ENCODE results near the gene LYPLAL1. TPM values are rescaled to one million over a fixed set of nuclear protein-coding genes. Genes with fewer than 3 reads are reported as not detected.

The LYPLAL1 gene
- total and polyA plus RNA-seq, 9 of the 15 experiments (the other 6 are each of a cell fraction or from before 2014, with no cell fraction given), result 14.9 to 179 (median 46.3) TPM

- TF ChIP-seq PBX2 (CRISPR knock-in tag; IDR thresholded peaks at IDR 0.05; ENCODE audit: low read depth) (no peak), PBX2 (tag; conservative IDR thresholded peaks at IDR 0.05; ENCODE audit: low read depth) (peak; percentile 70), HMGXB4 (CRISPR knock-in tag; IDR thresholded peaks at IDR 0.05) (no peak), ZFP30 (CRISPR knock-in tag; IDR thresholded peaks at IDR 0.05; ENCODE audit: borderline replicate concordance) (no peak), KHSRP (IDR thresholded peaks at IDR 0.05) (no peak), SMARCA4 (IDR thresholded peaks at IDR 0.05) (no peak), DPF2 (IDR thresholded peaks at IDR 0.05) (0 out of 2 replicates have a peak, but pooled peaks have one; percentile 20), ZEB2 (IDR thresholded peaks at IDR 0.05) (no peak), ARID3A (IDR thresholded peaks at IDR 0.05; ENCODE audit: borderline replicate concordance, low read depth, low read length) (no peak), DNMT1 (IDR thresholded peaks at IDR 0.05) (no peak), ETV1 (tag; conservative IDR thresholded peaks at IDR 0.05; ENCODE audit: low read depth) (no peak), MLLT1 (IDR thresholded peaks at IDR 0.05) (no peak), TEAD4 (IDR thresholded peaks at IDR 0.05; ENCODE audit: low read length) (peak; percentile 56; the same call in 1 of the 2 replicates), TEAD4 (CRISPR knock-in tag; IDR thresholded peaks at IDR 0.05; ENCODE audit: borderline replicate concordance) (no peak), ZSCAN32 (CRISPR knock-in tag; IDR thresholded peaks at IDR 0.05) (no peak), FOS (IDR thresholded peaks at IDR 0.05; ENCODE audit: extremely low read depth, insufficient read length) (no peak), POLR2AphosphoS5 (IDR thresholded peaks at IDR 0.05; ENCODE audit: control insufficient read depth, insufficient read depth, low read depth, low read length) (no peak), TARDBP (IDR thresholded peaks at IDR 0.05) (no peak), RB1 (IDR thresholded peaks at IDR 0.05; ENCODE audit: low read depth) (no peak), CBFA2T3 (IDR thresholded peaks at IDR 0.05) (peak; percentile 65), CEBPG (CRISPR knock-in tag; IDR thresholded peaks at IDR 0.05) (no peak), CEBPG (tag; conservative IDR thresholded peaks at IDR 0.05 in 1 of 2, IDR thresholded peaks at IDR 0.05 in 1 of 2) (no peak)
Observed at GRCh38 chr1:219189021-219189824, 15.5 kb downstream of the LYPLAL1 start (continued).
